ENCODE measurements around the gene SH3GL2.

DNA sequence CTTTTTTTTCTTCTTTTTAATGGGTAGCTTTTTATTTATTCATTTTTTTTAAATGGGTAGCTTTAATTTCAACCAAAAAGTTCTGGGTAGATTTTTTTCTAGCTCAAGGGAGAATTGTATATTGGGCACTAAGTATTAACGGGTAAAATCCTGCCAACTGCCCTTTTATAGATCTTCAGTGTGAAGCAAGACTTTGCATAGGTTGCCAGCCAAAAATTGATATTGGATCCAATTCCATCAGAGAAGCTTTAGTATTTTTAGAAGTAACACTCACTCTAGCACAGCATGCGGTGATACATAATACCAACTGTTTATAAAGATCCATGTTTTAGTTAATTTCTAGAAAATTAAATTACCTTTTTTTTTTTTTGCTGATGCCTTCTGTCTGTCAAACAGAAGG is 49.8 kb downstream of the SH3GL2 start:
- TF ChIP-seq POLR2A (IDR thresholded peaks at IDR 0.05) (no peak), CTCF (IDR thresholded peaks at IDR 0.05) (no peak)

Measured in heart left ventricle (tissue), 13 donors.